ENCODE results near the gene GPR107.

Gene GPR107

DNA sequence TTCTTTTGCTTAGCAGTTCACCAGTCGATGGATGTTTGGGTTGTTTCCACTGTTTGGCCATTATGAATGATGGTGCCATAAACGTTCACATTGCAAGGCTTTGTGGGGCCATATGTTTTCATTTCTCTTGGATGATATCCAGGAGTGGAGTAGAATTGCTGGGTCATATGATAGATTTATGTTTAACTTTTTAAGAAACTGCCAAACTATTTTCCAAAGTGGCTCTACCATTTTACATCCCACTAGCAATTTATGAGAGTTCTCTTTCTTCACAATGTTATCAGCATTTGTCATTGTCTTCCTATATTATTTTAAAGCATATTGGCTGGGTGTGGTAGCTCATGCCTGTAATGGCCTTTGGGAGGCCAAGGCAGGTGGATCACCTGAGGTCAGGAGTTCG, 5.2 kb downstream of the GPR107 start:
- no peak for DNase-seq

DNA sequence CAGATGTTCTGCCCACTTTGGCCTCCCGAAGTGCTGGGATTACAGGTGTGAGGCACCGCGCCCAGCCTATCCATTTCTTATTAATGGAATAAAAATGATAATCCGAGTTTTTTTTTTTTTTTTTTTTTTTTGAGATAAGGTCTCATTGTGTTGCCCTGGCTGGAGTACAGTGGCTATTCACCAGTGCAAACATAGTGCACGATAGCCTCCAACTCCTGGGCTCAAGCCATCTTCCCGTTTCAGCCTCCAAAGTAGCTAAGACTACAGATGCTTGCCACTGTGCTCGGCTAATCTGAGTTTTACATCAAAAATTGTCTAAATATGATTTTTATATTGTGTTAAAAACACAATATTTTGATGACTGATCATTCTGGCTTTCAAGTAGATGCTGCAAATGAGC, 6.6 kb downstream of the GPR107 start:
- DNase-seq: no peak

DNA sequence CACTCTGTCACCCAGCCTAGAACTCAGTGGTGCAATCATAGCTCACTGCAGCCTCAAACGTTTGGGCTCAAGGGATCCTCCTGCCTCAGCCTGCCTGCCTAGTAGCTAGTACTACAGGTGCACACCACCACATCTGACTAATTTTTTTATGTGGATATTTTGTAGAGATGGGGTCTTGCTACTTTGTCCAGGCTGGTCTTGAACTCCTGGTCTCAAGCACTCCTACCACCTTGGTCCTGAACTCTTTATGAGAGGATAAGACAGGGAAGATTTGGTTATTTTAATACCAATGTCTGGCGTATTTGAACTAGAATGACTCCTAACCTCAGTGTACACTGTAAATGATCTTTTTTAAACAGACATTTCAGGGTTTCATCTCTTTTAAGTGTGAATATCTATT, 9.0 kb downstream of the GPR107 start:
- DNase-seq: no peak

DNA sequence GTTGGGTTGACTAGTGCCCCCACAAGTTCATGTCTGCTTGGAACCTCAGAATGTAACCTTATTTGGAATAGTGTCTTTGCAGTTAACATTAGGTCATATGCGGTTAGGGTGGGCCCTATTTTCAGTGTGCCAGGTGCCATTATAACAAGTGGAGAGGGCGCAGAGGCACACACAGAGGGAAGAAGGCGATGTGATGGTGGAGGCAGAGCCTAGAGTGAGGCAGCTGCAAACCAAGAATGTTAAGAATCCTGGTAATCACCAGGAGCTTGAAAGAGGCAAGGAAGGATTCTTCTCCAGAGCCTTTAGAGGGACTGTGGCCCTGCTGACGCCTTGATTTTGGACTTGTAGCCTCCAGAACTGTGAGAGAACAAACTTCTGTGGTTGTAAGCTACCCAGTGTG, 10.9 kb downstream of the GPR107 start:
- DNase-seq: no peak

DNA sequence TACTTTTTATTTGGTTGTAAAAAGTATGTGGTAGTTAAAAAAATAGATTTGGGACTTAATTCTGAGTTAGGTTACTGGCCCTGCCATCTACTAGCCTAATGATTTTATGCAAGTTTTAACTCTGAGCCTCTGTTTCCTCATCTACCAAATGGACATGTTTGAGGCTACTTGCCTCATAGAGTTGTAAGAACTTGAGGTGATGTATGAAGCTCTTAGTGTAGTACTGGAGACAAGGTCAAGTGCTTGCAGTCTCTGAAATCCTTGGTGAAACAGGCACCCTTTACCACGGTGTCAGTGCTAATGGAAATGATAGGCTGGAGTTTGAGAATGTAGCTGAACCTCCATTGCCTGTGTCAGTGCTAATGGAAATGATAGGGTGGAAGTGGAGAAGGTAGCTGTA, 15.3 kb downstream of the GPR107 start:
- no peak for DNase-seq

DNA sequence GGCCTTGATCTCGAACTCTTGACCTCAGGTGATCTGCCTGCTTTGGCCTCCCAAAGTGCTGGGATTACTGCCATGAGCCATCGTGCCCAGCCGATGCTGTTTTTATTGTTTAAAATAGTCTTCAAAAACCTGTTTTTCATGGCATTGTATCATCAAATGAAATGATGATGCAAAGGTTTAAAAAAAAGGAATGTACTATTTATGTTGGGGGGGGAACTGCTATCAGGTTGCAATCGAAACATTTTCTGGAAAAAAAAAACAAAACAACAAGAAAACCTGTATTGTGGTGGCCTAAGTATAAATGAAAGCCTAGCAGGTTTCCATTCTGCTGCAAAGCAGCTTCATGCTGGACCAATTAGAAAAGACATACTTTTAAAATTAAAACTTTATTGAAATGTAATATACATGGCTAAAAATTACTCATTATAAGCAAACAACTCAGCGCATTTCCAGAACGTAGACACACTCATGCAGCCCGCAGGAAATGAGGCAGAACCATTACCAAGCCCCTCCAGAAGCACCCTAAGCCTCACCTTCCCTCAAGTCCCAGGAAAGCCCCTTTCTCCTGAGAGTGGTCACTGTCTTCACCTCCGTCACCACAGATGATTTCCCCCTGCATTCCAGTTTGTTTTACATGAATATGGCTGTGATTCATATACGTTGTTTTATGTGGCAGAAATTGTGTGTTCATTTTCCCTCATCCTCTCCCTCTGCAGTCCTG, 19.0 kb downstream of the GPR107 start:
- no peak for DNase-seq

DNA sequence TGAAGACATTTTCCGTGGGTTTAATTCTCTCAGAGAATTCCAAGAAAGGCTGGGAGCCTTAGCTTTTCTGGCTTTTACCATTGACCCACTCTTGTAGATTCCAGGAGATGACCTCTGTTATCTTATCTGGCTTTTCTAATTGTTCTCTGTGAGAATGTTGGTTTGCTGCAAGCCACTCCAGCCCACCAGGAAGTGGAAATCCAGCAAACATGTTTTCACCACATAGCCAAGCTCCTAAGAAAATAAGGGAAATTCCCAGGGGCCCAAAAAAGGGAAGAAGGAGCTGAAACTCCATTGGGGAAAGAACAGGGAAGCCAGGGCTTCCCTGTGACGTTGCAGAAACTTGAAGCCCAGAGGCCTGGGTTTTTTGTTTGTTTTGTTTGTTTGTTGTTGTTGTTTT, 19.7 kb downstream of the GPR107 start:
- DNase-seq: no peak

DNA sequence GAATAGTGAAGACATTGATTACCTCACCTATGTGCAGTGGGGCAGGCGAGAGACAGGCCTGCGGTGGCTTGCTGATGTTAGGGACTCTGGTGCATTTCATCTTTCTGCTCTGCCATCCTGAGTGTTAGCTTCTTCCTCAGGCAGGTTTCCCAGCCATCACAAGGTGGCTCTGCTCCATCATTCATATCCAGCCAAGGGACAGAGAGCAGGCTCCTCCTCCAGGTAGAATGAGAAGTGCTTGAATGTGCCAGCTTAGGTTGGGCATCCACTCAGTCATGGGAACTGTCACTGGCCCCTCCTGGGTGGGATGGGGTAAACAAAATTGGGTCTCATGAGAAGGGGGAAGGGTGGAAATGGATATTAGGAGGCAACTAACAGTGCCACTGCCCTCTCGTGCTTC, 24.8 kb downstream of the GPR107 start:
- no peak for DNase-seq

DNA sequence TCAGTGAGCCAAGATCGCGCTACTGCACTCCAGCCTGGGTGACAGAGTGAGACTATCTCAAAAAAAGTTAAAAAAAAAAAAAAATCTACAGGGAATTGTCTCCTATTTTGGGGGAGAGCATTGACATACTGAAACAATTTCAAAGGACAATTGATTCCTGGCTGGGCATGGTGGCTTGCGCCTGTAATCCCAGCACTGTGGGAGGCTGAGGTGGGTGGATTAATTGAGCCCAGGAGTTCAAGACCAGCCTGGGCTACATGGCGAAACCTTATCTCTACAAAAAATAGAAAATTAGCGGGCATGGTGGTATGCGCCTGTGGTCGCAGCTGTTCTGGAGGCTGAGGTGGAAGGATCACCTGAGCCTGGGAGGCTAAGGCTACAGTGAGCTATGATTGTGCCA, 30.6 kb downstream of the GPR107 start:
- DNase-seq: no peak

DNA sequence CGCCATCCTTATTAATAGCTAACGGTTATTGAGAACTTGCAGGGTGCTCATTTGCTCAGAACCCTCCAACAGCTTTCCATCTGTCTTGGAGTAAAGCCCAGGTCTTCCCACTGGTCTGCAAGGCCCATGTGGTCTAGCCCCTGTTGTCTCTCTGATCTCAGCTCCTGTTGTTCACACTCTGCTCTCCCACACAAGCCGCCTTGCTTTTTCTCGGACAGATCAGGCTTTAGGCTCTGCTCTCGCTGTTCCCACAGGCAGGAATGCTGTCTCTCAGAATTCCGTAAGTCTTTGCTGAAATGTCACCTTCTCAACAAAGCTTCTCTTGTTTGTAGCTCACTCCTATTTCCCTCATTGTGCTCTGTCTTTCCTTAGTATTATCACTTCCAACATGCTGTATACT, 34.3 kb downstream of the GPR107 start:
- no peak for DNase-seq

DNA sequence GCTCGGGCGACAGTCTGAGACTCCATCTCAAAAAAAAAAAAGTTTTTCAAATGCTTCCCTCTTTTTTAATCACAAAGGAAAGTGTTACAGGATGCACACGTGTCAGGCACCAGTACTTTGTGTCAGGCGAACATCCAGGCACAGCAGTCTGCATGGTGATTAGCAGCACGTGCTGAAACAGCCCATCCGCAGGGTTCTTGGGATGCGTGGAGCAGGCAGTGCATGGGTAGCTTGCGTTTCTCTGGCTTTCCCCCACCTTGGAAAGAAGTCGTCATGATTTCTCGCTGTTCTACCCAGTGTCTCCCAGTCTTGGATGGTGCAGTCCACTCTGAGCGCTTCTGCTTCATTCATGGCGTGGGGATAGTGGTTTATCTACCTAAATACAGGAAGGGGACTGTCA, 35.4 kb downstream of the GPR107 start:
- DNase-seq: no peak

DNA sequence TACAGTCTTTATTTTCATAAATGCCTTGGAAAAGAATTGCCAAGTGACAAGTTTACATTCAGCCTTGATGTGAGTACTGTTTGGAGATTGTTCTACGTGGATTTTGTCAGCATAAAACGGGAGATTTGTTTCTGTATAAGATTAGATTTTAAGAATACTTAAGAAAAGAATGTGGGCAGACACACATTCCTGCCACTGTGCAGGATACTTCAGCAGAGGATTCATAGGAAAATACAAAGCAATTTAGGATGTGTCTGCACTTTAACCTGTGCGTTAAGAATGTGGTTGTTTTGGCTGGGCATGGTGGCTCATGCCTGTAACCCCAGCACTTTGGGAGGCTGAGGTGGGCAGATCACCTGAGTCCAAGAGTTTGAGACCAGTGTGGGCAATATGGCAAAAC, 37.2 kb downstream of the GPR107 start:
- no peak for DNase-seq

DNA sequence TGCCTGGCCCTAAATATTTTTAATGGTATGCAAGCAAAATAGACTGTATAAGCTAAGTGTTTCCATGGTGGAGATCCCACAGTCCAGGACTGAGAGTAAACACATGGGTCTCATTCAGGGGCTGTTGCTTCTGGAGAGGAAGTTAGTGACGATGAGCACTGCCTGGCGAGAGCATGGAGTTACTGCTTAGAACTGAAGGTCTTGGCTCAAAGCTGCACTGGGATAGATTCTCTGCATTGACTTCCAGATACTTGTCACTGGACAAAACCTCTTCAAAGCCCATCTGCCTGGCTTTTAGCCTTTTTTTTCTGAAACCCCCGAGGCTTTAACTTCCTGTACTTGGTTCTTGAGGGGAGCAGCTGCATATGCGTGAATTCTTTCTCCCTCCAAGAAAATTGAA, 39.2 kb downstream of the GPR107 start:
- no peak for DNase-seq

DNA sequence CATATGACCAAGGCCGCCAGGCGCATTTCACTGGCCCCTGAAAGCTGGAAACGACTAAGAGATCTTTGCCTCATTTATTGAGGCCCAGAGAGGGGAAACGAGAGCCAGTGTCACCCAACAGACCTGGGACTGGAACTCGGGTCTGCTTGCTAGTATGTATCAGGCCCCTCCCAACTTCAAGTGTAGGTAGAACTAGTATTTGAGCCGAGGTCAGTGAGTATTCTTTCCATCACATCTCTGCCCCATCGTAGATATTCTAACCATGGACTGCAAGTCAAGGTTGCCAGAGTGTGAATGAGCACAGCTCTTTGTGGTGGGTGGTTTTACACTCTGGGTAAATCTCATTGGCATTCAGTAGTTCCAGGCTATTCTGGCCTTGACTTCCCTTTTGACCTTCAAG, 42.2 kb downstream of the GPR107 start:
- no peak for DNase-seq

DNA sequence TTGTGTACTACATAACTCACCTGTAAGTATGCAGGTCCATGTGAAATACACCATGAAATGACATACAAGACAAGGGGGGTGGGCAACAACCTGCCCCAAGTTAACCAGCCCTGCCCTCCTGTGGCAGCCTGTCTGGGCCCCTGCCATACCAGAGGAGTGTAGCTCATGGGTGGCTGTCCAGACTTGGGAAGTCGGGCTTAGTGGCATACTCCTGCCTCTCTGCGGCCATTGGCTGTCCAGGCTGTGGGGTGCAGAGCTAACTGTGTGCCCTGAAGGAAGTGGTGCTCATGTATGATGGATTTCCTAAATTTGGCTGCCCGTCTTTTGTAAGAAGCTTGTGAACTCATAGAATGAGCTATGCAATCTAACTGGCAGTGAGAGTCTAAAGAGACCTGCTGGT, 47.0 kb downstream of the GPR107 start:
- no peak for DNase-seq

DNA sequence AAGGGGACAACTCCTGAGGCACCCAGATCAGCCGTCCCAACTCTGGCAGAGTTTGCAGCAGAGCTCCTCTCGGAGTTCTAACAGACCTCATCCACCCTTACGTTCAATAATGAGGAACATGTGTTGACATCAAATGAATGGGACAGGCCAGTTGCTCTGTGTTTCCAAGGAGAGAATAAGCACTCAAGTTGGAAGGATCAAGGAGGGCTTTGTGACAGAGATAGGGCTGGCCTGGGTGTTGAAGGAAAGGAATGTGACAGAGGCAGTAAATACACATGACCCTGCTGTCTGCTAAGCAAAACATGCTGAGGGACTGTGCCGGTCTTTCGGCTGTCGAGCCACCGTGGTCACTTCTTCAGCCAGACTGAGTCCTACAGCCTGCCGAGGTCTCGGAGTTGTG, 48.2 kb downstream of the GPR107 start:
- DNase-seq: no peak

DNA sequence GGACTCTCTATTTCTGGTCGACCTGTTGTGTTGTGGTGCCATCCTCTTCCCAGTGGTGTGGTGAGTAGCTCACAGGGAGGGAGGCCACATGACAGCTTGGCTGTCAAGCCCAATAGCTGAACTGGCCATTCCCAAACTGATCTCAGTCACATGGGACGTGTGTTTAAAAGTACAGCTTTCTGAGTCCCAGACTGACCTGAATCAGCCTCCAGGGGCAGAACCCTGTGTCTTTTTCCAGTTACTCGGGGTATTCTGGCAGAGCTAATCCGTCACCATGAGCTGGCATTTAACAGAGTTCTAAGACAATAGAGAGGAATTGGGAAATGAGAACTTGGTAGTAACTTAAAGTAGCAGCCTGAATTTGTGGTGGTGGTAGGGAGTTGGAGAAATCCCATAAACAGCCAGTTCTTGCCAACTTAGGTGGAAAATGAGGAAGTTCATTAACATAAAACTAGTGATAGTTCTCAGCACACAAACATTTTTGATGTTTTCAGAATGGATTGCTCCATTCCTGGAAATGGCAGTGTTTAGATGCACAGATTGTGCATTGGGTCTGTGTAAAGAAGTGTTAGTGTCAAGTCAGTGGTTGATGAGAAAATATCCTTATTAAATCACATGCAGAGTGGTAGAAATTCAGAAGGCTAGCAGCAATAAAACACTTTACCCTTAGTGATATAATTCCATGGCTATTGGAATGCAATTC, 50.9 kb downstream of the GPR107 start:
- DNase-seq: no peak

DNA sequence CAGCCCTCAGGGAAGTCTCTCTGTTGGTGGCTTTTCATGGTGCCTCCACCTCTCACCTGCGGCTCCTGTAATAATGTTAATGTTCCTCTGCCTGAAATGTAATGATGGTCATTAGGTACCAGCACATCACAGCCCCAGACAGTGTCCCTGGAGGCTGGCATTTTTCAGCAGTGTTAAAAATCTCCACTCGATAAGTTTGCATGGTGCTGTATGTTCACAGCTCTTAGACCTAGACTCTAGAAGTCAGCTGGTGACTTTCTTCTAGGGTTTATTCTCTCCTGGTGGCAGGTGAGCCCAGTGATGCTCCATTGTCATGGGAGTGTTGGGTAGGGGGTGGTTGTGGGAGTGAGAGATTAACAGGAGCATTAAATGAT, 53.1 kb downstream of the GPR107 start:
- DNase-seq: no peak

DNA sequence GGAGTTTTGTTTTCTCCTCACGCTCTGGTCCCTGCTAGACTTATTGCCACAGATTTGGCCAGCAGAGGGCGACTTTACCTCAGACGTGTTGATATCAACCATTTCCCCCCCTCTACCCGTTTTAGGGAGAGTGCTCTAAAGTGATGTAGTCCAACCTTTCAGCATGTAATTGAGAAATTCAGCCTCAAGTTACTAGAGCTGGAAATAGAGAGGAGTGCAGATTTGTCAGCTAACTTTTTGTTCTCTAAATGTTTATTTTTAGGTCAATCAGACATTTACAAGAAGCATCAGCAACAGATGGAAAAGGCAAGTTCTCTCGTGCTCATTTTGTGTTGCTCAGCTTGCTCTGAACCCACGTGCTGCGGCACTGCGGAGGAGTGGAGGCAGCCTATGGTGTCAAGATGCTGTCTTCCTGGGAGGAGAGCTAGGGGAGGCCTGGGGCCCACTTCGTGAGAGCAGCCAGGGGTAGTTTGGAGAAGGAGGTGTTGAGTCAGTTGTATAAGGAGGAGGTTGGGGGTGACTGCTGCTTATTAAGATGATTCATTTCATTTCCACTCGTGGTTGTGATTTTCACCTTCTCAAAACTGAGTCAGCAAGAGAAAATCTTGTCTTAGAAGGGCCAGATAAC, 53.6 kb downstream of the GPR107 start:
- DNase-seq: peak; percentile 91

DNA sequence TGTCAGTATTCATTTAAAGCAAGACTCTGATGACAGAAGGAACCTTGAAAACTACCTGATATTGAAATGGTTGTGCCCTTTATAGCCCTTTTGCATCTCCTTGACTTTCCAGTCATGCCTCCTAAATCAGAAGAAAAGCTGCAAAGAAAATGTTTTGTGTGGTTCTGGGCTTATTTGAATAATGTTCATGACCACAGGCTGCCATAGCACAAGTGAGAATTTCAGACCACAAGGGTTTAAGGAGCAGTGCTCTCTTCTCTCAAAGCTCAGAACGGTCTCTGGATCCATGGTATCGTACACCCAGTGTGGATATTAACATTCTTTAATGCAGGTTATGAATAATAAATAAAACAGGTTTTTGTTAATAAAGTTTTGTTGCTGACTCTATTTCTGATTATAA, 54.2 kb downstream of the GPR107 start:
- no peak for DNase-seq

DNA sequence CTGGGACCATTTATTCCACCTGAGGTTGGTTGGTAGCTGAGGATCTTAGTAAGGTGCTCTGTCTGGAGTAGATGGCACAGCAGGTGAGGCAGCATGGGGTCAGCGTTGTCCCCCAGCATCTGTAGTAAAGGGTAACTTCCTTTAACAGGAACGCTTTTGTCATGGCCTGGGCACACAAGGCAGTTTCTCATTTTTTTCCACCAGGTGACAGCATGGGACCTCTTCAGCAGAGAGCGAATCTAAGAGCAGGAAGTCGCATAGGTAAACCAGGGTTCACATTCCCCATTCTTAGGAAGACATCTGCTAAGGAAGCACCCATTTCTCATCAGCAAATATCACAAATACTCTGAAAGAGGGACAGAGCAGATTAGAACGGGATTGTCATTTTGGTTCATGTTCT, 56.5 kb downstream of the GPR107 start:
- DNase-seq: peak; percentile 17

DNA sequence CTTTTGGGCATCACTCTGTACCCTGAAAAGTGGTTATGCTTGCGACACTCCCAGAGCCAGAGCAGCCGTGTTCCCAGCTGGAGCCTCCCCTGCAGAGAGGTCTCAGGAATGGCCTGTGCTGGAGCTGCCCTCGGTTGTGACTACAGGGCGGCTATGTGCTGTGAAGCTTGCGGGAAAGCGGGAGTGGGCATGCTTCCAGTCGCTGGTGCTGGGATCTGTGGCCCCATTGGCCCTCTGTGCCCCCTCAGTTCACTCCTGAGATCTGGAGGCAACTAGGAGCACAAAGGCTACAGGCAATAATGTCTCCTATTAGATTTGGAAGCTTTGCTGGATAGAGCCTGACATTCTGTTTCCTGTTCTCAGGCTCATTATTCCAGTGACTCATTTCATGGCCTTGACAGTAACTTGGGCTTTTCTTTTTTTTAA, 56.9 kb downstream of the GPR107 start:
- no peak for DNase-seq

DNA sequence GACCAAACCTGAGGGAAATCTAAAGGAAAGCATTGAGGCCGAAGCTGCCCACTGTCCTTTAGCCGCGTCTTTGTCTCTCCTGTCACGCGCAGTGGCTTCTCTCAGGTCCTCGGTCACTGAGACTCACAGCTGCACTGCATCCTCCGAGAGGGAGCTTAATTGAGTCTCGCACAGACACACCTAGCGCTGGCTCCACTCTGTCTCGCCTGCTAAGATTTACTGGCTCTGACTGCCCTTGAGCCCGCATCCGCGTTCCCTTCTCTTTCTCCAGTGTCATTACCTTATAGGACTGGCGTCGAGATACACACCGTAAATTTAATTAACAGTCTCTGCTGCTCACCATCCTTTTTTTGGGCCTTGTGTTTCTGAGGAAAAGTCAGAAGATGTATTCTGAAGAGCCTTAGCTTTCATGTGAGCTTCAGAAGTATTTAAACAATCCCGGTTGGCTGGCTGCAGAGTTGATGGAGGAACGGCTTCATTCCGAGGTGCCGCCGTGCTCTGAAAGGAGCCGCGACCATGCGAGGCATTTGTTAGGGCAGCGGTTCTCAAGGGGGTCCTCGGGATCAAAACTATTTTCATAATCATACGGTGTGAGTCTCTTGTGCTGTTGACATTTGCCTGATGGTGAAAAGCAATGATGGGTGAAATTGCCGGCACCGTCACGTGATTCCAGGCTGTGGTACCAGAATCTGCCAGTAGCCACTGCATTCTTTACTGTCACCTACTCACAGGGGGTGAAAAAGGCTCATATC, 58.3 kb downstream of the GPR107 start:
- peak; percentile 62 for DNase-seq
